Measurements from ENCODE around the gene DND1.

The DND1 gene

GRCh38 chr5:140707812-140708211 is 34.4 kb upstream of the DND1 start:
- no peak for DNase-seq (ENCODE audit: low read depth)
- no peak overlapping the region for H3K4me3 ChIP-seq (ENCODE audit: low read depth, low read length)
- no peak for TF ChIP-seq CTCF (conservative IDR thresholded peaks at IDR 0.05; ENCODE audit: low read depth, low read length)

GRCh38 chr5:140700177-140701144 is 27.1 kb upstream of the DND1 start, which contains the start of gene ZMAT2:
Gene ZMAT2 (plus strand): TSS chr5:140700447. CDS start chr5:140700461, 14 bp downstream.
- TF ChIP-seq CTCF (conservative IDR thresholded peaks at IDR 0.05; ENCODE audit: low read depth, low read length), result no peak
- peak; percentile 99 for DNase-seq (ENCODE audit: low read depth)
- H3K4me3 ChIP-seq (ENCODE audit: low read depth, low read length), result peak within 1 kb of the TSS; percentile 77

GRCh38 chr5:140696891-140697492 is 23.6 kb upstream of the DND1 start:
- no peak for DNase-seq (ENCODE audit: low read depth)
- H3K4me3 ChIP-seq (ENCODE audit: low read depth, low read length), result no peak overlapping the region
- TF ChIP-seq CTCF (conservative IDR thresholded peaks at IDR 0.05; ENCODE audit: low read depth, low read length), result no peak

- H3K4me3 ChIP-seq (ENCODE audit: low read depth, low read length), result no peak overlapping the region
- peak; percentile 68 for DNase-seq (ENCODE audit: low read depth)
- no peak for TF ChIP-seq CTCF (conservative IDR thresholded peaks at IDR 0.05; ENCODE audit: low read depth, low read length)
These were observed 20.9 kb upstream of the DND1 start for GRCh38 chr5:140694276-140694675.

GRCh38 chr5:140690941-140691924 is 17.9 kb upstream of the DND1 start, which contains the start of the genes HARS1 and HARS2:
Gene HARS1 (minus strand): TSS chr5:140691370. CDS start chr5:140691304, 66 bp downstream.
Gene HARS2 (plus strand): TSS chr5:140691455. CDS start chr5:140691649, 194 bp downstream.
- H3K4me3 ChIP-seq (ENCODE audit: low read depth, low read length), result peak within 1 kb of the TSS; percentile 93
- DNase-seq (ENCODE audit: low read depth), result peak; percentile 94
- TF ChIP-seq CTCF (conservative IDR thresholded peaks at IDR 0.05; ENCODE audit: low read depth, low read length), result no peak

- no peak for TF ChIP-seq CTCF (conservative IDR thresholded peaks at IDR 0.05; ENCODE audit: low read depth, low read length)
- peak overlapping the region; percentile 93 for H3K4me3 ChIP-seq (ENCODE audit: low read depth, low read length)
- DNase-seq (ENCODE audit: low read depth), result no peak
These were observed 17.1 kb upstream of the DND1 start for GRCh38 chr5:140690376-140690932.
